T-helper 1 cell (primary cell): ENCODE results near the gene LIN37.
"Not testable (repeated sequence)": the region's sequence is repeated elsewhere in the genome, so short reads cannot be mapped to it uniquely, and the experiment has no call there.

Experiments
- DNase-seq, 5 donors: peaks; one replicate each; pipeline ENCODE4 v3.0.0-alpha.2; 2012 to 2020

The LIN37 gene

DNA sequence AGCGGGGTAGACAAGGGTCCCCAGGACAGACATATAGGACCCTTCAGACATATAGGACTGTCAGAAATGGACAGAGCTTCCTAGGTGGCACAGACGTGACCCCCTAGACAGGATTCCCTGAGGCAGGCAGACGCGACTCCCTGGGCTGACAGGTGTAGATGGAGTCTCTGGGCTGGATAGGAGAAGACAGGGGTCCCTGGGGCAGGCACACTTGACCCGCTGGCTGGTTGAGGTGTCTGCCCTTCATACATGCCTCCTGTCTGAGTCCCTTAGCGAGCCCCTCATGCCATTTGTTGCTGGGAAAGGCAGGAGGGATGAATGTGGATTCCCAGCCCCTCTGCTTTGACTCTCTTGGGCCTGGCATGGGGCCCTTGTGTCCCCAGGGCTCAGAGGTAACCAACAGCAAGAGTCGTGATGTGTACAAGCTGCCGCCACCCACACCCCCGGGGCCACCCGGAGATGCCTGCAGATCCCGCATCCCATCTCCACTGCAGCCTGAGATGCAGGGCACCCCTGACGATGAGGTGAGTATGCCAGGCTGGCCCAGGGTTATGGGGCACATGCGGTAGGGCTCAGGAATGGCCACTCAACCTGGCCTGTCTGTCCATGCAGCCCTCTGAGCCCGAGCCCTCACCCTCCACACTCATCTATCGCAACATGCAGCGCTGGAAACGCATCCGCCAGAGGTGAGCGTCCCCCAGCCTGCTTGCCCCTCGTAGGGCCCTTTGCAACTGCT is 5.4 kb downstream of the LIN37 start:
- DNase-seq = no peak

- no peak for DNase-seq
These were observed 6.2 kb downstream of the LIN37 start for GRCh38 chr19:35754370-35755130.

DNA sequence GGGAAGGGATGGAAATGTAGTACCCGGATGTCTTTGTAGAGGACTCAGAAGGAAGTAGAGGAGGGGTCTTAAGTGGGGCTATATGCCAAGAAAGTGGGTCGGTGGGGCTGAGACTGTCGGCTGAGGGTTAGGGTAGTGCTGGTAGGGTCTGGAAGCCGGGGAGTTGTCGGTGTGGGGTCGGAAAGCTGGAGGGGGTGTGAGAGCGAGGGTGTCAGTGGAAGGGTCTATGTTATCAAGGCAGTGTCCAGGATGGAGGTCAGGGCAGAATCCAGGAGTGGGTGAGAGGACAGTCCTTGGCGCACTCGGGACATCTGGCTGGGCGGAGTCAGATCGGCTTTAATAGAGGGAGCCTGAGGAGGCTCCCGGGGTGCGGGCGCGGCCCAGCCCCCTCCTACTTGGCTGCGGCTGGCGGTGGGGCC is 6.8 kb downstream of the LIN37 start:
- DNase-seq = no peak

- DNase-seq = peak in 4 of 5 donors; percentile 47 to 67 (median 49)
These were observed 7.4 kb downstream of the LIN37 start for GRCh38 chr19:35755550-35756376.

GRCh38 chr19:35756377-35757230 is 8.2 kb downstream of the LIN37 start, which contains the start of gene HSPB6:
Gene HSPB6 (minus strand): TSS chr19:35757029. CDS start chr19:35757008, 21 bp downstream.
- DNase-seq = no peak

DNA sequence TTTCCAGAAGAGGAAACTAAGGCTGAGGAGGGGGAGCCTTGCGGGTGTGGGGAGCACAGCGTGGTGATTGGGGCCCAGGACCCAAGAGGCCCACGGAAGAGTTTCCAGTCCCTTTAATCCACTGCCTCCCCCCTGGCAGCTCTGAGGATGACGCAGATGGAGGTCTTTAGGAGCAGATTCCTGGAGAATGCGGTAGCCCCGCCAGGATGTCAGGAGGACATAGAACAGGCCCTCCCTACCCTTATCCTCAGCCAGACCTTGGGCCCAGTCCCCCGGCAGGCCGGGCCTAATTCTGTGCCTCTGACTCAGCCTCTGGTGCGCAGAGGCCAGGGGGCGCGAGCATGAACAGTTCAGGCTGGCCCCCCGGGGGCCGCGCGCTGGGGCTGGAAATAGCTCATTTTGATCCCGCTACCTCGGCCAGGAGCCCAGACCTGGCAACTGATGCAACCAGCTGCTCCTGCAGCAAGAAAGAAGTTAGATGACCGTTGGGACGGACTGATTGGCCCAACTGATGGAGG is 8.9 kb downstream of the LIN37 start:
- no peak for DNase-seq

- peak; percentile 94 to 100 (median 97) for DNase-seq
These were observed 9.6 kb downstream of the LIN37 start, which contains the start of gene PROSER3 for GRCh38 chr19:35757749-35758608. Gene PROSER3 (plus strand): TSS chr19:35758176. CDS start chr19:35758216, 40 bp downstream.

DNA sequence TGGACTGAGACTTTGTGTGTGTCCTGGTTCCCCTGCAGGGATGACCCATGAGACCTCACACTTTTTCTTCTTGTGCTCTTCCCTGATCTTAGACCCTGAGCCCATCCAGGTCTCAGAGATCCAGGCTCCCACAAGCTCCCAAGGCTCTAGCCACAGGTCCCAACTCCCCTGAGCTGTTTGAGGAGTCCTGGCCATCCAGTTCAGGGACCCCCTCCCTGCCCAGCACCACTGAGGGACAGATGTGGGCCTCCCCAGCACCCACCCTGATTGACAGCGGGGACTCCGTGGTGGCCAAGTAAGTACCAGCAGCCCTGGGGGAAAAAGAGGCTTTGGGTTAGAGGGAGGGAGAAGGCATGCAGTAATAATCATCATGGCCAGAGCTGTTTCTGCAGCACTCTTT is 11.3 kb downstream of the LIN37 start:
- no peak for DNase-seq

GRCh38 chr19:35760711-35761349 is 12.5 kb downstream of the LIN37 start:
- no peak for DNase-seq

DNA sequence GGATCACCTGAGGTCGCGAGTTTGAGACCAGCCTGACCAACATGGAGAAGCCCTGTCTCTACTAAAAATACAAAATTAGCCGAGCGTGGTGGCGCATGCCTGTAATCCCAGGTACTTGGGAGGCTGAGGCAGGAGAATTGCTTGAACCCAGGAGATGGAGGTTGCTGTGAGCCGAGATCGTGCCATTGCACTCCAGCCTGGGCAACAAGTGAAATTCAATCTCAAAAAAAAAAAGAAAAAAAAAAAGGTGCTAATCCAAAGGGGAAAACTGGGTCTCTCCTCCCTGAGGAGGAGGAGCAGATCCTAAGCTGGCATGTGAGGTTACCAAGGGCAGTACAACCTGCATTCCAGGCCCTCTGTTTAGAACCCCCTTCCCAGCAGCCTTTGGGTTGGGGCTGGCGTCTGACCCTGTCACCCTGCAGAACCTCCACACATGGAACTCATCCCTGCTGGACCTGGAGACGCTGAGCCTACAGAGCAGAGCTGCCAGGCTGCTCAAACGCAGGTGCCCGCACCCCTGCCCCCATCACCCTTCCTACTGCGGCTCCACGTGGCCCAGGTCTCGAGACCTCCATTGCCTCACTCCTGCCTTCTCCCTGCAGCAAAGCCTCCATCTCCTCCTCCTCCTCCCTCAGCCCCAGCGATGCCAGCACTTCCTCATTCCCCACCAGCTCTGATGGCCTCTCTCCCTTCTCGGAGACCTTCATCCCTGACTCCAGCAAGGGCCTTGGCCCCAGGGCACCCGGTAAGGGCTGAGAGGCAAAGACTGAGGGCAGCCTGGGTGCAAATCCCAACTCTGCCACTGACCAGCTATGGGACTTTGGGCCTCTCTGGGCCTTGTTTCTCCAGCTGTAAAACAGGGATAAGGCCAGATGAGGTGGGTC is 16.3 kb downstream of the LIN37 start:
- no peak for DNase-seq

DNA sequence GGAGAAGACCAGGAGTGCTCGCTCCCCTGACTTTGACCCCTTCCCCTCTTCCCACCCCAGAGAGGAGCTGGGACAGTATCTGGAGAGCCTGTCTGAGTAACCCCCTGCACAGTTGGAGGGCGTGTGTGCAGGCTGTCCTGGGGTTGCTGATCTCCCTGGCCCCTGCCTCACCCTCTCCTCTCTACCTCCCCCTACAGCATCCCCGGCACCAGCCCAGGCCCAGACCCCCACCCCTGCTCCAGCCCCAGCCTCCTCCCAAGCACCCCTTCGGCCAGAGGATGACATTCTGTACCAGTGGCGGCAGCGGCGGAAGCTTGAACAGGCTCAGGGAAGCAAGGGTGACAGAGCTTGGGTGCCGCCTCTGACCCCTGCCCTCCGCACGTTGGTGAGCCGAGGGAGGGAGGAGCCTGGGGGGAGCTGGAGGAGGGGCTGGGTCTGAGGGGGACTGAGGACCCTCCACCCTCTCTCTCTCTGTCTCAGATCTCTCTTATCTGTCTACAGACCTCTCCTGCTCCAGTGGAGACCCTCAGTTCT is 18.3 kb downstream of the LIN37 start:
- no peak for DNase-seq

GRCh38 chr19:35767288-35768081 is 19.1 kb downstream of the LIN37 start:
- peak in 1 of 5 donors; percentile 4 for DNase-seq

DNA sequence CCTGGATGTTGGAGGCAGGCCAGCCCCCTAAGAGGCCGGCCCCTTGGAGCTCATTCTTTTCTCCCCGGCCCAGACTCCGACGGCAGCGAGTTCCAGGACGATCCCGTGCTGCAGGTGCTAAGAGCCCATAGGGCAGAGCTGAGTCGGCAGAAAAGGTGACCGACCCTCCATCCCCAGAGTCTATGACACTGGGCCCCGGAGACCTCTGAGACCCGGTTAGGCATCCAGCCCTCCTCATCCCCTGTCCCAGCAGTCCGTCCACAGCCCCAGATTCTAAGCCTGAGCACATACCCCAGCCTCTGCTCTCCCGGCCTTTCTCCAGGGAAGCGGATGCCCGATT is 19.7 kb downstream of the LIN37 start:
- peak in 1 of 5 donors; percentile 7 for DNase-seq

- DNase-seq = not testable (repeated sequence)
These were observed 24.0 kb downstream of the LIN37 start for GRCh38 chr19:35772362-35772761.

DNA sequence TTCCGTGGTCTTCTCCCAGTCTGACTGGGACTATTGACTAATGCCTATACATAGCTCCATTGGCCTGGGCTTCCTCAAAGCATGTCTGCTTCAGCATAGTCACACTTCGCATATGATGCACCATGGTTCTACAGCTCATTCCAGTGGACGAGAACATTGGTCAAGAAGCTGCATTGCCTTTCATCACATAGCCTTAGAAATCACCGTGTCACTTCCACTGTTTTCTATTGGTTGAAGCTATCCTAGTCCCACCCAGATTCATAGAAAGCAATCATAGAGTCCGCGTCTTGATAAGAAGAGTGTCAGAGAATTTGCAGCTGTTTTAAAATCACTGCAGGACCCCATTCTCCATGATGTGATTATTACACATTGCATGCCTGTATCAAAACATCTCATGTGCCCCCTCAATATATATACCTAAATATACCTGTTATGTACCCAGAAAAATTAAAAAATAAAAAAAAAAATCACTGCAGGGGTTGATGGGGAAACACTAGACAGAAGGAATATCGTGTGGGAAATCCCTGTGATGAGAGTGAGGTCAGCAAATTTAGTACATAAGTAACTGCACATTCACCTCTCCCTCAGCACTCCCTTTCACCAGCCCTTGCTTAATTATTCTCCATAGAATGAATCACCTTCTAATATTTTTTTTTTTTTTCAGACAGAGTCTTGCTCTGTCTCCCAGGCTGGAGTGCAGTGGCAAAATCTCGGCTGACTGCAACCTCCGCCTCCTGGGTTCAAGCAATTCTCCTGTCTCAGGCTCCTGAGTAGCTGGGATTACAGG is 24.8 kb downstream of the LIN37 start:
- DNase-seq = no peak

- DNase-seq = no peak
These were observed 26.1 kb downstream of the LIN37 start for GRCh38 chr19:35774274-35775045.

DNA sequence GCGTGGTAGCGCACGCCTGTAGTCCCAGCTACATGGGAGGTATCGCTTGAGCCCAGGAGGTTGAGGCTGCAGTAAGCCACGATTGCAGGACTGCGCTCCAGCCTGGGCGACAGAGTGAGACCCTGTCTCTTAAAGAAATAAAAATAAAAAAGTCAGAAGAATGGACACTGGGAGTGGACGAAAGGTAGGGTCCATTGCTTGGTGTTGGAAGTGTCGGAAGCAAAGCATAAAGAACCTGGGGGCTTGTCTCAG is 26.6 kb downstream of the LIN37 start:
- no peak for DNase-seq
